ENCODE results near the gene C11orf42. TPM values are rescaled to one million over a fixed set of nuclear protein-coding genes. Genes with fewer than 3 reads are reported as not detected.
A peak's percentile ranks its signal among the peaks of the same experiment; 100 is the strongest.

Gene C11orf42
- total RNA-seq, 3 donors from 2014 or later: not detected

DNA sequence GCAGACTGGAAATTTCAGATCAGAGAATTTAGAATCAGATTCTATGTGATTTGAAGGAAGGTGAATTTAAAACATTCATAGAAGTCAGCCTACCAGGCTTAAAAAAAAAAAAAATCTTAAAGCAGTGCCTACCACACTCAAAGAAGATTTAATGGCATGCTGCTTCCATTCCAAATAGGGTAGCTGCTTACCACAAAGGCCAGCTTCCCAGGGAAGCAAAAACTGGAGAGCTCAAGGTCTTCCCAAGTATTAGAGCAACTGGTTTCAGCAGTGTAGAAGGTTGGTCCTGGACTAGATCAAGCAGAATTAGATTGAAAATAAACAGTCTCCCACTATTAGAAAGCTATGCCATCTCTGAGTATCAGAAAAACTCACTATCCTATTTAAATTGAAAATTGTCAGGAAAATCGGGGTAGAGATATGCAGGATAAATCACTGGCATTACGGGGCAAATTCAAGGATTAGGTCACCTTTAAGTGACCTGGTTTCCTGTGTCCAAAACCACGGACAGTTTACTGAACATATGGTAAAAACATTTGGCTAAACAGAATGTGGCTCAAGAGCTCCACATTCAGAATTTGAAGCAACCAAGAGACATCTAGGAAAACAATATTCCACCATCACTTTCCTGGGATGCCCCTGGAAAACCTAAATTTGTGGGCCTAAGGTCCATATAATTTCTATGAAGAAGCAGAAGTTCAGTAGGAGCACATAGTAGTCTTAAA lies 1.3 kb downstream of the C11orf42 start:
- DNase-seq (no peak), ATAC-seq (no peak)
- Mint-ChIP-seq H3K4me3 (no peak overlapping the region), H3K36me3 (ENCODE audit: insufficient read depth) (peaks cover 48% of the 10 kb centered on the region), H3K4me1 (ENCODE audit: low read depth) (peaks cover 30% of the 10 kb centered on the region), H3K9me3 (no peaks in the 10 kb centered on the region), H3K27me3 (ENCODE audit: low read depth) (no peaks in the 10 kb centered on the region)

DNA sequence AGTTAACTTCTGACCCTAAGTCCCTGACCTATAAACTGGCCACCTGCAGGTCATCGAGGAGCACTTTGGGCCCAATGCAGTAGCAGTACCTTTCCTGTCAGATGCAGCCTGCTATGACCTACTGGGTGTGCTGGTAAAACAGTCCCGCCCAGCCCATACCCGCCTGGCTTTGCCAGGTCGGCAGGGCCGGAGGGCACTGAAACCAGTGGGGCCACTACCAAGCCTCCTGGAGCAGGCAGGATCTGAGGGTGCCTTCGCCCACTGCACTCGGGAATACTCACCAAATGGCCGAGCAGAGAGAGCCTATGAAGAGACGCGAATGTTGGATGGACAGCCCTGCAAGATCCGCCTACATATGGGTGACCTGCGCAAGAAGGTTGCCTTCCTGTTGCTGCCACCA lies 4.4 kb downstream of the C11orf42 start:
- no peaks in the 10 kb centered on the region for H3K27me3 Mint-ChIP-seq (ENCODE audit: low read depth)

DNA sequence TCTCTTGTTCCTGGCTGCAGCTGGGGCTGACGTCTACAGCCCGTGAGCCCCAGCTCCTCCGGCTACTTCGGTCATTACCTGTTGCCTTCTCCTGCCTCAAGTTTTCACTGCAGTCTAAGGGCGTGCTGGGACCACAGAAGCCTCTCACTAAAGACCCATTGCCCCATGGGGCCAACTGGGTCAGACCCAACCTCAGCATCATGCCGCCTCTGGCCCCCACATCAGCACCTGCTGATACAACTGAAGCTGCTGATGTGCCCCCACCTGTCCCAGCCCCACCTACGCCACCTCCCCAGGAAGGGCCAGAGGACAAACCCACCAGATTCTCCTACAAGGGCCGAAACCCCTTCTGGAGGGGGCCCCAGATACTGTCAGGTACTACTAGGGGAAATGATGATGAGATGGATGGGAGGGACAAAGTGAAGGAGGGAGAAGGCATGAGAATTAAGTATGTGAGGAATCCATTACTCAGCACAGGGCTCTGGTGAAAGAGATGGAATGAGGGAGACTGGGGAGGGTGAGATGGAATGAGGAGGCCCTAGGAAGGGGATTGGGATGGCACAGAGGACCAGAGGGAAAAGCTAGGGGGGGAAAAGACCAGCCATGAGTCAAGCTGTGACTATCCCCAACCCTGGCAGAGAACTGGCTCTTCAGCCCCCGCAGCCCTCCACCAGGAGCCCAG lies 5.1 kb downstream of the C11orf42 start:
- H3K4me1 Mint-ChIP-seq (ENCODE audit: low read depth): no peaks in the 10 kb centered on the region
- no peaks in the 10 kb centered on the region for H3K9me3 Mint-ChIP-seq
- peaks cover 44% of the 10 kb centered on the region for H3K36me3 Mint-ChIP-seq (ENCODE audit: insufficient read depth)
- H3K4me3 Mint-ChIP-seq: no peak overlapping the region
- no peaks in the 10 kb centered on the region for H3K27me3 Mint-ChIP-seq (ENCODE audit: low read depth)
- DNase-seq (no peak), ATAC-seq (no peak)

More for the DNA sequence above, 4.4 kb downstream of the C11orf42 start:
- no peak for ATAC-seq
- no peak for DNase-seq
- H3K4me3 Mint-ChIP-seq: no peak overlapping the region
- H3K4me1 Mint-ChIP-seq (ENCODE audit: low read depth): peaks cover 4% of the 10 kb centered on the region
- no peaks in the 10 kb centered on the region for H3K9me3 Mint-ChIP-seq
- H3K36me3 Mint-ChIP-seq (ENCODE audit: insufficient read depth): peaks cover 40% of the 10 kb centered on the region

DNA sequence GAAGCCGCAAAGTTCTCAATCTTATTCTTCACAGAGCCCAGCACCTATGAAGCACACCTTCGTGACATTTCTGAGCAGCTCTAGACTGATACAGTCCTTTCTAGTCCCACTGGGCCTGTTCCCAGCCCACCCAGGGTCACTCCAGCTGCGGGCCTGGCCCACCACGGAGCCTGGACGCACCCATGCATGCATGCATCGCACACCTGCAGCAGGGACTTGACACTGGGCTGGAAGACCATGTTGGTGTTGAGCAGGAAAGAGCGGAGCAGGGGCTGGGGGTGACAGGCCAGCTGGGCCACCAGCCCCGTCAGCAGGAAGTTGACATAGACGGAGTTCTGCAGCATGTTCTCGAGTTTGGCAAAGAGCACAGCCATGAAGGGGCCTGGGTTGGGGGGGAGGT lies 9.2 kb downstream of the C11orf42 start:
- ATAC-seq (no peak), DNase-seq (no peak)
- H3K36me3 Mint-ChIP-seq (ENCODE audit: insufficient read depth): peaks cover 45% of the 10 kb centered on the region
- H3K9me3 Mint-ChIP-seq: no peaks in the 10 kb centered on the region
- no peak overlapping the region for H3K4me3 Mint-ChIP-seq
- peaks cover 2% of the 10 kb centered on the region for H3K4me1 Mint-ChIP-seq (ENCODE audit: low read depth)
- H3K27me3 Mint-ChIP-seq (ENCODE audit: low read depth): no peaks in the 10 kb centered on the region

- H3K9me3 Mint-ChIP-seq: no peaks in the 10 kb centered on the region
- peaks cover 2% of the 10 kb centered on the region for H3K4me1 Mint-ChIP-seq (ENCODE audit: low read depth)
- ATAC-seq: no peak
- DNase-seq: no peak
- no peaks in the 10 kb centered on the region for H3K27me3 Mint-ChIP-seq (ENCODE audit: low read depth)
- H3K36me3 Mint-ChIP-seq (ENCODE audit: insufficient read depth): peaks cover 43% of the 10 kb centered on the region
- H3K4me3 Mint-ChIP-seq: no peak overlapping the region
Observed at GRCh38 chr11:6216501-6216900, 11.1 kb downstream of the C11orf42 start.

GRCh38 chr11:6217722-6218121 lies 12.4 kb downstream of the C11orf42 start:
- Mint-ChIP-seq H3K9me3 (no peaks in the 10 kb centered on the region), H3K4me1 (ENCODE audit: low read depth) (peaks cover 2% of the 10 kb centered on the region), H3K27me3 (ENCODE audit: low read depth) (no peaks in the 10 kb centered on the region), H3K4me3 (no peak overlapping the region), H3K36me3 (ENCODE audit: insufficient read depth) (peaks cover 54% of the 10 kb centered on the region)
- DNase-seq (no peak), ATAC-seq (no peak)

- DNase-seq (no peak), ATAC-seq (no peak)
- no peaks in the 10 kb centered on the region for H3K9me3 Mint-ChIP-seq
- H3K4me3 Mint-ChIP-seq: no peak overlapping the region
- H3K27me3 Mint-ChIP-seq (ENCODE audit: low read depth): no peaks in the 10 kb centered on the region
- peaks cover 63% of the 10 kb centered on the region for H3K36me3 Mint-ChIP-seq (ENCODE audit: insufficient read depth)
- peaks cover 2% of the 10 kb centered on the region for H3K4me1 Mint-ChIP-seq (ENCODE audit: low read depth)
Observed at GRCh38 chr11:6219359-6219758, 14.0 kb downstream of the C11orf42 start.

DNA sequence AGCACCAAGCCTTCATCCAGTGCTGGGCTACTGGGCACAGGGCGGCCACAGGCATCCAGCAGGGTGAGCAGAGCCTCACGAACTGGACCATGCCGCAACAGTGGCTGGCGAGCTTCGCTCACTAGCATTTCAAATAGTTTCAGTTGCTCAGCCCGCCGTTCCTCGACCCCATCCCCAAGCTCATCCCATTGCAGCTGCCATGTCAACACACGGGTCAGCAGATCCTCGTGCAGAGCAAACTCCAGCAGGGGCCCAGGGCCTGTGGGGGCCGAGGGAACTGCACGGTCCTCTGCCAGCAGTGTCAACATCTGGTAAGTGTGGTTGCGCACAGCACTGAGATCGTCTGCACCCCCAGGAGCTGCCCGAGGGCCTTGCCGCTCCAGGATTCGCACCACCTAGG lies 18.5 kb downstream of the C11orf42 start:
- ATAC-seq (no peak), DNase-seq (no peak)
- Mint-ChIP-seq H3K4me1 (ENCODE audit: low read depth) (peaks cover 24% of the 10 kb centered on the region), H3K9me3 (no peaks in the 10 kb centered on the region), H3K27me3 (ENCODE audit: low read depth) (no peaks in the 10 kb centered on the region), H3K4me3 (no peak overlapping the region), H3K36me3 (ENCODE audit: insufficient read depth) (peaks cover 53% of the 10 kb centered on the region)

- ATAC-seq (no peak), DNase-seq (no peak)
- peaks cover 53% of the 10 kb centered on the region for H3K36me3 Mint-ChIP-seq (ENCODE audit: insufficient read depth)
- H3K9me3 Mint-ChIP-seq: no peaks in the 10 kb centered on the region
- H3K4me1 Mint-ChIP-seq (ENCODE audit: low read depth): peaks cover 28% of the 10 kb centered on the region
- no peak overlapping the region for H3K4me3 Mint-ChIP-seq
- no peaks in the 10 kb centered on the region for H3K27me3 Mint-ChIP-seq (ENCODE audit: low read depth)
Observed at GRCh38 chr11:6224421-6224820, 19.1 kb downstream of the C11orf42 start.

DNA sequence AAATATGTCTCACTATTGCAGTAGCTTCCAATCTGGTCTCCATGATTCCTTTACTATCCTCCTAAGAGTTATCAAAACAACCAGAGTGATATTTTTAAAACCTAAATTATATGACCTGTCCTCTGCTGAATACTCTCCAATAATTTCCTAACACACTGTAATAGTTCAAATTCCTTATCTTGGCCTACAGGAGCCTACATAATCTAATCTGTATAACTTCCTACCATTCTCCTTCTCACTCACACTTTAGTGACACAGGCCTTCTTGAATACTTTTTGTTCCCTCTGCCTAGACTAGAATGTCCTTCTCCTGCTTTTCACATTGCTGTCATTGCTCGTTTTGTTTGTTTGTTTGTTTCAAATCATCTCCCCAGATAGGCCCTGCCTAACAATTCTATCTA lies 19.7 kb downstream of the C11orf42 start:
- Mint-ChIP-seq H3K9me3 (no peaks in the 10 kb centered on the region), H3K4me1 (ENCODE audit: low read depth) (peaks cover 34% of the 10 kb centered on the region), H3K27me3 (ENCODE audit: low read depth) (no peaks in the 10 kb centered on the region), H3K36me3 (ENCODE audit: insufficient read depth) (peaks cover 48% of the 10 kb centered on the region), H3K4me3 (no peak overlapping the region)
- DNase-seq: no peak
- ATAC-seq: no peak

DNA sequence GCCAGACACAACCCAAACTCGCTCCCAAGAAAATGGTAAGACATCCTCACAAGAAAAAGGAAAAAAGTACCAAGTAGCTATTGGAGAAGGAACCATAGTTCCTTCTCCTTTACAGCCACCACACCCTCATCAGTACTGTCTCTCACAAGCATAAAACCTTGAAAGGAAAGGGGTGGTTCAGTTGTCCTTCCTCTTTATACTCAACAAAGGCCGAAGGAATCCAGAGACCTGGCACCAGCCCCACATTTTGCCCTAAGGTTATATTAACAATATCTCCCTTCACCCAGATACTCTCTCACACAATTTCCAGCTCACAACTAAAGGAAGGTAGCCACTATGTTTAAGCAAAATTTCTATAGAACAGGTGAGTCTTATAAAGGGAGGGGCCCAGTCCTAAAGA lies 20.5 kb downstream of the C11orf42 start:
- DNase-seq (no peak), ATAC-seq (no peak)
- Mint-ChIP-seq H3K9me3 (no peaks in the 10 kb centered on the region), H3K27me3 (ENCODE audit: low read depth) (no peaks in the 10 kb centered on the region), H3K36me3 (ENCODE audit: insufficient read depth) (peaks cover 45% of the 10 kb centered on the region), H3K4me3 (no peak overlapping the region), H3K4me1 (ENCODE audit: low read depth) (peaks cover 43% of the 10 kb centered on the region)

DNA sequence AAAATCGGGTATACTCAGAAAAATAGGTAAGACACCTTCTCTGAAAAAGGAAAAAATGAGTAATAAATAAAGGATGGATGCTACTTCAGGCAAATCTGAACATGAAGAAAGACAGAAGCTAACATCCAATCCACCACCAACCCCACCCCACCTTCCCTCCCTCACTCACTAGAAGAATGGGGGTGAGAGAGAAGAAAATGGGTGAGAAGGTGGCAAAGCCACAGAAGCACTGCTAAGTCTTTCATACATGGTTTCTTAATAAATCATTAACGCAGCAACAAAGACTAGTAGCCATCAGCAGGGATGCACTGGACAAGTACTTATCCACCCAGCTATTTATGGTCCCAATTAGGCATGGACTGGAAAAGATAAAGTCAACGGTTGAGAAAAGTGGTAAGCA lies 23.2 kb downstream of the C11orf42 start:
- Mint-ChIP-seq H3K4me1 (ENCODE audit: low read depth) (peaks cover 59% of the 10 kb centered on the region), H3K9me3 (no peaks in the 10 kb centered on the region), H3K27me3 (ENCODE audit: low read depth) (no peaks in the 10 kb centered on the region), H3K36me3 (ENCODE audit: insufficient read depth) (peaks cover 26% of the 10 kb centered on the region), H3K4me3 (no peak overlapping the region)
- DNase-seq (no peak), ATAC-seq (no peak)

- no peak for DNase-seq
- H3K27me3 Mint-ChIP-seq (ENCODE audit: low read depth): no peaks in the 10 kb centered on the region
- no peak for ATAC-seq
- peaks cover 19% of the 10 kb centered on the region for H3K36me3 Mint-ChIP-seq (ENCODE audit: insufficient read depth)
- no peaks in the 10 kb centered on the region for H3K9me3 Mint-ChIP-seq
- peaks cover 66% of the 10 kb centered on the region for H3K4me1 Mint-ChIP-seq (ENCODE audit: low read depth)
- H3K4me3 Mint-ChIP-seq: no peak overlapping the region
Observed at GRCh38 chr11:6229911-6230310, 24.6 kb downstream of the C11orf42 start.

DNA sequence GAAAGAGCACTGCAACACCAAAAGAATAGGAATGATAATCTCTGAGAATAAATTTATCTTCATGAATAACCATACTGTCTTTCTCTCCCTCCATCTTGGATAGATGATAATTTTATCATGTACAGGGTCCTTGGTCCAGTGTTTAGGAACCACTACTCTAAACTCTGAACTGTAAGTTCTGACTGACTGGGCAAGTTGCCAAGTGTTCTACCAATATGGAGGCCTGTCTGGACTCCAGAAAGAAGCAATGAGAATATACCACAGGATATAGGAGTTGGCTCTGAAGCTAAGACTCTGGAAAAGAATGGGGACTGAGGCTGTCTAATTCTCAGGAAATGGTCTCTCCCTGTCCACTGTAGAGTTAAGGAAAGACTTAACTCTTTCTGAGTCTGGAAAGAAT lies 27.5 kb downstream of the C11orf42 start:
- peaks cover 7% of the 10 kb centered on the region for H3K36me3 Mint-ChIP-seq (ENCODE audit: insufficient read depth)

GRCh38 chr11:6233984-6234386 lies 28.6 kb downstream of the C11orf42 start:
- ATAC-seq: peak; percentile 0 to 1
- Mint-ChIP-seq H3K36me3 (ENCODE audit: insufficient read depth) (peaks cover 3% of the 10 kb centered on the region), H3K9me3 (no peaks in the 10 kb centered on the region), H3K27me3 (ENCODE audit: low read depth) (no peaks in the 10 kb centered on the region), H3K4me1 (ENCODE audit: low read depth) (peaks cover 47% of the 10 kb centered on the region), H3K4me3 (peak overlapping the region; percentile 94)
- DNase-seq: no peak

More for the DNA sequence above, 27.5 kb downstream of the C11orf42 start:
- peaks cover 52% of the 10 kb centered on the region for H3K4me1 Mint-ChIP-seq (ENCODE audit: low read depth)
- no peaks in the 10 kb centered on the region for H3K9me3 Mint-ChIP-seq
- DNase-seq (no peak), ATAC-seq (no peak)
- no peaks in the 10 kb centered on the region for H3K27me3 Mint-ChIP-seq (ENCODE audit: low read depth)
- H3K4me3 Mint-ChIP-seq: peak overlapping the region; percentile 31
